Mesenchymal stem cell (in vitro differentiated cells and primary cell): ENCODE measurements around the gene FARS2.
A peak's percentile ranks its signal among the peaks of the same experiment; 100 is the strongest.

Experiments used
- DNase-seq: peaks from one replicate; pipeline ENCODE4 v3.0.0-alpha.2; 2013
- H2AFZ ChIP-seq: one replicate; pipeline ENCODE4 v1.6.1; 2013; ENCODE audit warnings: low read depth, mild to moderate bottlenecking, control low read depth, inconsistent platforms, low read length, moderate library complexity
- H2AK5ac ChIP-seq: 2 replicates; pipeline ENCODE4 v1.6.1; 2013; ENCODE audit warnings: low read length, moderate library complexity, mild to moderate bottlenecking, inconsistent platforms; ENCODE audit not compliant: severe bottlenecking
- H2BK120ac ChIP-seq: one replicate; pipeline ENCODE4 v1.6.1; 2013; ENCODE audit warnings: low read depth, mild to moderate bottlenecking, inconsistent platforms, low read length, moderate library complexity
- H2BK12ac ChIP-seq, 2 experiments: one replicate each; pipeline ENCODE4 v1.6.1; 2013; ENCODE audit warnings: inconsistent platforms in 2 of 2, low read length in 2 of 2, mild to moderate bottlenecking in 2 of 2, moderate library complexity in 2 of 2, control low read depth in 1 of 2
- H2BK15ac ChIP-seq: one replicate; pipeline ENCODE4 v1.6.1; 2013; ENCODE audit warnings: mild to moderate bottlenecking, low read depth, inconsistent platforms; ENCODE audit not compliant: poor library complexity, severe bottlenecking
- H2BK5ac ChIP-seq: 2 replicates; pipeline ENCODE4 v1.6.1; 2013; ENCODE audit warnings: low read depth, mild to moderate bottlenecking, low read length, control low read depth, inconsistent platforms; ENCODE audit not compliant: poor library complexity, severe bottlenecking
- H3K14ac ChIP-seq, 2 experiments: one replicate each; pipeline ENCODE4 v1.6.1; 2013; ENCODE audit warnings: inconsistent platforms in 2 of 2, low read length in 2 of 2, control low read depth in 1 of 2, mild to moderate bottlenecking in 1 of 2, moderate library complexity in 1 of 2
- H3K18ac ChIP-seq, 2 experiments: one replicate each; pipeline ENCODE4 v1.6.1; 2013; ENCODE audit warnings: inconsistent platforms in 2 of 2, low read length in 2 of 2, control low read depth in 1 of 2, low read depth in 1 of 2, mild to moderate bottlenecking in 1 of 2
- H3K23ac ChIP-seq, 2 experiments: one replicate each; pipeline ENCODE4 v1.6.1; 2013; ENCODE audit warnings: inconsistent platforms in 2 of 2, low read length in 2 of 2, mild to moderate bottlenecking in 2 of 2, moderate library complexity in 2 of 2, control low read depth in 1 of 2
- H3K27ac ChIP-seq: 2 replicates; pipeline ENCODE4 v1.5.1; 2013; ENCODE audit warnings: mild to moderate bottlenecking, moderate library complexity, low read length, control low read depth, inconsistent platforms; ENCODE audit not compliant: poor library complexity, severe bottlenecking
- H3K27me3 ChIP-seq, 2 experiments: 2 replicates each; pipeline versions ENCODE4 v1.6.1 to v1.7.0; 2013; ENCODE audit warnings: low read length in 2 of 2, mild to moderate bottlenecking in 2 of 2, moderate library complexity in 2 of 2, control low read depth in 1 of 2, inconsistent platforms in 1 of 2; ENCODE audit not compliant: control insufficient read depth in 1 of 2, insufficient read depth in 1 of 2
- H3K36me3 ChIP-seq, 2 experiments: 2 replicates each; pipeline versions ENCODE4 v1.6.1 to v1.7.0; 2013; ENCODE audit warnings: low read length in 2 of 2, control low read depth in 1 of 2, inconsistent platforms in 1 of 2, low read depth in 1 of 2, mild to moderate bottlenecking in 1 of 2; ENCODE audit not compliant: insufficient read depth in 2 of 2, control insufficient read depth in 1 of 2
- H3K4ac ChIP-seq, 2 experiments: one replicate each; pipeline ENCODE4 v1.6.1; 2013; ENCODE audit warnings: inconsistent platforms in 2 of 2, low read length in 2 of 2, mild to moderate bottlenecking in 2 of 2, moderate library complexity in 2 of 2, control low read depth in 1 of 2, low read depth in 1 of 2
- H3K4me1 ChIP-seq: 2 replicates; pipeline ENCODE4 v1.6.1; 2013; ENCODE audit warnings: low read depth, low read length, control low read depth; ENCODE audit not compliant: control insufficient read depth, insufficient read depth
- H3K4me2 ChIP-seq: 2 replicates; pipeline ENCODE4 v1.6.1; 2013; ENCODE audit warnings: low read length, mild to moderate bottlenecking, inconsistent platforms; ENCODE audit not compliant: poor library complexity, severe bottlenecking
- H3K4me3 ChIP-seq, 2 experiments: 2 replicates each; pipeline versions ENCODE4 v1.5.1 to v1.7.0; 2013; ENCODE audit warnings: low read length in 2 of 2, mild to moderate bottlenecking in 2 of 2, control low read depth in 1 of 2, low read depth in 1 of 2; ENCODE audit not compliant: insufficient read depth in 1 of 2
- H3K79me1 ChIP-seq: replicated peaks from 2 replicates; pipeline ENCODE4 v1.6.1; 2013; ENCODE audit warnings: mild to moderate bottlenecking, control low read depth, low read length, inconsistent platforms; ENCODE audit not compliant: poor library complexity, severe bottlenecking
- H3K9ac ChIP-seq: 2 replicates; pipeline ENCODE4 v1.7.0; 2013; ENCODE audit warnings: mild to moderate bottlenecking, low read length, moderate library complexity
- H3K9me3 ChIP-seq: 2 replicates; pipeline ENCODE4 v1.7.0; 2013; ENCODE audit warnings: mild to moderate bottlenecking, low read length; ENCODE audit not compliant: control insufficient read depth
- H4K8ac ChIP-seq: one replicate; pipeline ENCODE4 v1.6.1; 2013; ENCODE audit warnings: inconsistent platforms, mild to moderate bottlenecking, low read length, moderate library complexity
- H4K91ac ChIP-seq: one replicate; pipeline ENCODE4 v1.6.1; 2013; ENCODE audit warnings: mild to moderate bottlenecking, low read length, inconsistent platforms
- WGBS: methylation state at CpG from one replicate; pipeline ENCODE4 v1.1.7; 2013; ENCODE audit warnings: mixed read lengths; 5-methylcytosine and 5-hydroxymethylcytosine counted together

The FARS2 gene

GRCh38 chr6:5764401-5764955 lies 503.2 kb downstream of the FARS2 start:
- Histone ChIP-seq H2BK5ac (no peak overlapping the region), H2AFZ (no peak overlapping the region), H2BK120ac (no peak overlapping the region), H3K4ac (no peak overlapping the region), H4K8ac (peak overlapping the region; percentile 80), H2BK12ac (no peak overlapping the region), H3K36me3 (no peaks in the 10 kb centered on the region), H3K18ac (peak overlapping the region in 1 of 2 experiments; percentile 46), H3K14ac (no peak overlapping the region), H2BK15ac (no peak overlapping the region), H3K4me2 (no peak overlapping the region), H3K79me1 (peaks cover 10% of the 10 kb centered on the region), H3K27ac (peak overlapping the region; percentile 28), H2AK5ac (no peak overlapping the region), H3K4me3 (peak overlapping the region in 1 of 2 experiments; percentile 6), H4K91ac (no peak overlapping the region), H3K4me1 (peaks cover 14% of the 10 kb centered on the region), H3K23ac (no peak overlapping the region), H3K9ac (peak overlapping the region; percentile 61), H3K27me3 (no peaks in the 10 kb centered on the region), H3K9me3 (peaks cover 5% of the 10 kb centered on the region)
- no peak for DNase-seq
- 95% methylated on average over 8 of the region's 9 CpGs for WGBS

DNA sequence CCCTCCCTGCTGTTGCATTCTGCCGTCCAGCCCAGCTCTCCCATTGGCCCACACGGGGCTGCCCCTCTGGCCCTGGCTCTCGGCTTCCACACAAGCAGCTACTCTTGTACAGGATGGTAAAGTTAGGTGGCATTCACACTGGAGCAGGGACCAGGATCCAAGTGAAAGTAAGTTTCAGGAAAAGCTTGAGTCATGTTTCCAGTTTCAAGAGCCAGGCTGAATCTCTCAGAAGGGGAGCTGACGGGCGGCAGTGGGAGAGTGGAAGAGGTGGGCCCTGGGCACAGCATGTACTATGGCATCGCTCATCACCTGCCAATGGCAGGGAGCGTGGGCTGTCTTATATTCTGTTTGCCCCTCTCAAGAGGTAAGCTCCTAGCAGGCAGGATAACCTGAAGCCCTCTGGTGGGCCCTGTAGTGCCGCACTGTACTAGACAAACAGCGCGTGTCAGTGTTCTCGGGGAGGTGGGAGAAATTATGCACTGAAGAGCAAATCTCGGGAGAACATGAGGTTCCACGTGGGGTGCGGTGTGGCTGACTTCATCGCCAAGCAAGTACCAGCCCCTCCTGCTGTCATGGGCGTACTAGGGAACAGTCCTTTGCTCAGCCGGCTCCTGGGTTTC lies 503.9 kb downstream of the FARS2 start:
- H3K14ac ChIP-seq, result peak overlapping the region in 1 of 2 experiments; percentile 78
- H3K4me3 ChIP-seq, result no peak overlapping the region
- H3K36me3 ChIP-seq, result no peaks in the 10 kb centered on the region

DNA sequence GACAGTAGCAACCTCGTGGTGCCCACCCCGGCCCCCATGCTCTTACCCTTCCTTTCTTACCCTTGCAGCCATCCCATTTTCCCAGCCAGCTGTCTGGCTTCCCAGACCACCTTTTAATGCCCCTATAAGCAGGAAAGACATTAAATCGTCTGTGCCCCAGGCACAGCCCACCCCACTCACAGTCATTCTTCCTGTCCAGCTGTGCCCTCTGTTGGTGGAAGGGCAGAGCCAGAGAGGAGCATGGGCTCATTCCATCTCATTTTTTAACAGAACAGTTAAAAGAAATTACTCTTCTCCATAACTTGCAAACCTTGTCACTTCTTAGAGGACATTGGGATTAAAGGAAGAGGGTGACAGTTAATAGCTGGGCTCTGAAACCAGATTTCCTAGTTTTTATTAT lies 504.9 kb downstream of the FARS2 start:
- no peak overlapping the region for H3K23ac ChIP-seq
- H4K91ac ChIP-seq, result no peak overlapping the region
- no peak overlapping the region for H2BK120ac ChIP-seq
- peak overlapping the region in 1 of 2 experiments; percentile 25 for H3K18ac ChIP-seq
- H2BK12ac ChIP-seq, result no peak overlapping the region
- no peak overlapping the region for H3K4ac ChIP-seq
- peaks cover 5% of the 10 kb centered on the region for H3K9me3 ChIP-seq
- H3K79me1 ChIP-seq, result peaks cover 13% of the 10 kb centered on the region
- peaks cover 14% of the 10 kb centered on the region for H3K4me1 ChIP-seq
- no peak overlapping the region for H3K4me3 ChIP-seq
- DNase-seq, result peak; percentile 10
- H3K4me2 ChIP-seq, result no peak overlapping the region
- H3K27ac ChIP-seq, result no peak overlapping the region
- no peak overlapping the region for H3K14ac ChIP-seq
- no peak overlapping the region for H3K9ac ChIP-seq
- no peak overlapping the region for H2AFZ ChIP-seq
- no peaks in the 10 kb centered on the region for H3K27me3 ChIP-seq
- peaks cover 0 to 4% of the 10 kb centered on the region in 2 experiments for H3K36me3 ChIP-seq
- no peak overlapping the region for H4K8ac ChIP-seq
- no peak overlapping the region for H2AK5ac ChIP-seq
- H2BK15ac ChIP-seq, result no peak overlapping the region
- 100% methylated on average over 1 of the region's 3 CpGs for WGBS
- H2BK5ac ChIP-seq, result peak overlapping the region; percentile 10

More for the DNA sequence above, 503.9 kb downstream of the FARS2 start:
- Histone ChIP-seq H3K23ac (no peak overlapping the region), H3K9ac (peak overlapping the region; percentile 61), H4K91ac (no peak overlapping the region), H3K4me2 (no peak overlapping the region), H3K27me3 (no peaks in the 10 kb centered on the region), H3K27ac (no peak overlapping the region), H2BK15ac (no peak overlapping the region), H2BK5ac (no peak overlapping the region), H3K79me1 (peaks cover 13% of the 10 kb centered on the region), H3K4ac (no peak overlapping the region), H2AK5ac (no peak overlapping the region), H2AFZ (no peak overlapping the region), H3K4me1 (peaks cover 14% of the 10 kb centered on the region), H2BK120ac (no peak overlapping the region), H2BK12ac (no peak overlapping the region), H4K8ac (peak overlapping the region; percentile 45), H3K18ac (no peak overlapping the region), H3K9me3 (peaks cover 5% of the 10 kb centered on the region)
- 96% methylated on average over 17 of the region's 17 CpGs for WGBS
- no peak for DNase-seq

GRCh38 chr6:5767471-5767870 lies 506.2 kb downstream of the FARS2 start:
- no peak overlapping the region for H3K9ac ChIP-seq
- 93% methylated on average over 2 of the region's 2 CpGs for WGBS
- H2BK15ac ChIP-seq, result no peak overlapping the region

More at GRCh38 chr6:5767471-5767870, 506.2 kb downstream of the FARS2 start:
- Histone ChIP-seq H4K91ac (no peak overlapping the region), H3K4ac (no peak overlapping the region), H2AK5ac (no peak overlapping the region), H3K18ac (no peak overlapping the region), H4K8ac (no peak overlapping the region), H2BK5ac (no peak overlapping the region), H3K79me1 (peaks cover 13% of the 10 kb centered on the region), H3K36me3 (peaks cover 0 to 4% of the 10 kb centered on the region in 2 experiments), H3K27me3 (no peaks in the 10 kb centered on the region), H3K4me3 (no peak overlapping the region), H3K23ac (no peak overlapping the region), H3K4me1 (peaks cover 14% of the 10 kb centered on the region), H3K27ac (no peak overlapping the region), H3K9me3 (peaks cover 5% of the 10 kb centered on the region), H2BK12ac (no peak overlapping the region), H3K4me2 (no peak overlapping the region), H2AFZ (no peak overlapping the region), H3K14ac (no peak overlapping the region), H2BK120ac (no peak overlapping the region)
- DNase-seq, result no peak
